HEK293 (cell line): Measurements from ENCODE around the gene INO80.

ENCODE experiments used
- ZNF785 ChIP-seq: fragments of 450-650 bp; formaldehyde crosslinking; IDR thresholded peaks from 2 replicates; pipeline ENCODE4 v1.5.1; 2016; ENCODE audit warnings: missing biosample characterization, missing genetic modification characterization
- TF ChIP-seq, protein P1 (sequence below): fragments of 450-650 bp; formaldehyde crosslinking; IDR thresholded peaks from 2 replicates; pipeline ENCODE4 v1.5.1; 2016; ENCODE audit warnings: missing biosample characterization, missing genetic modification characterization
- TF ChIP-seq, protein P2 (sequence below): fragments of 450-650 bp; formaldehyde crosslinking; IDR thresholded peaks from 2 replicates; pipeline ENCODE4 v1.5.1; 2016; ENCODE audit warnings: missing biosample characterization, missing genetic modification characterization

- TF ChIP-seq, protein P1, sequence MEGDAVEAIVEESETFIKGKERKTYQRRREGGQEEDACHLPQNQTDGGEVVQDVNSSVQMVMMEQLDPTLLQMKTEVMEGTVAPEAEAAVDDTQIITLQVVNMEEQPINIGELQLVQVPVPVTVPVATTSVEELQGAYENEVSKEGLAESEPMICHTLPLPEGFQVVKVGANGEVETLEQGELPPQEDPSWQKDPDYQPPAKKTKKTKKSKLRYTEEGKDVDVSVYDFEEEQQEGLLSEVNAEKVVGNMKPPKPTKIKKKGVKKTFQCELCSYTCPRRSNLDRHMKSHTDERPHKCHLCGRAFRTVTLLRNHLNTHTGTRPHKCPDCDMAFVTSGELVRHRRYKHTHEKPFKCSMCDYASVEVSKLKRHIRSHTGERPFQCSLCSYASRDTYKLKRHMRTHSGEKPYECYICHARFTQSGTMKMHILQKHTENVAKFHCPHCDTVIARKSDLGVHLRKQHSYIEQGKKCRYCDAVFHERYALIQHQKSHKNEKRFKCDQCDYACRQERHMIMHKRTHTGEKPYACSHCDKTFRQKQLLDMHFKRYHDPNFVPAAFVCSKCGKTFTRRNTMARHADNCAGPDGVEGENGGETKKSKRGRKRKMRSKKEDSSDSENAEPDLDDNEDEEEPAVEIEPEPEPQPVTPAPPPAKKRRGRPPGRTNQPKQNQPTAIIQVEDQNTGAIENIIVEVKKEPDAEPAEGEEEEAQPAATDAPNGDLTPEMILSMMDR: no peak
- TF ChIP-seq ZNF785 (tag by site-specific recombination): no peak
- TF ChIP-seq, protein P2, sequence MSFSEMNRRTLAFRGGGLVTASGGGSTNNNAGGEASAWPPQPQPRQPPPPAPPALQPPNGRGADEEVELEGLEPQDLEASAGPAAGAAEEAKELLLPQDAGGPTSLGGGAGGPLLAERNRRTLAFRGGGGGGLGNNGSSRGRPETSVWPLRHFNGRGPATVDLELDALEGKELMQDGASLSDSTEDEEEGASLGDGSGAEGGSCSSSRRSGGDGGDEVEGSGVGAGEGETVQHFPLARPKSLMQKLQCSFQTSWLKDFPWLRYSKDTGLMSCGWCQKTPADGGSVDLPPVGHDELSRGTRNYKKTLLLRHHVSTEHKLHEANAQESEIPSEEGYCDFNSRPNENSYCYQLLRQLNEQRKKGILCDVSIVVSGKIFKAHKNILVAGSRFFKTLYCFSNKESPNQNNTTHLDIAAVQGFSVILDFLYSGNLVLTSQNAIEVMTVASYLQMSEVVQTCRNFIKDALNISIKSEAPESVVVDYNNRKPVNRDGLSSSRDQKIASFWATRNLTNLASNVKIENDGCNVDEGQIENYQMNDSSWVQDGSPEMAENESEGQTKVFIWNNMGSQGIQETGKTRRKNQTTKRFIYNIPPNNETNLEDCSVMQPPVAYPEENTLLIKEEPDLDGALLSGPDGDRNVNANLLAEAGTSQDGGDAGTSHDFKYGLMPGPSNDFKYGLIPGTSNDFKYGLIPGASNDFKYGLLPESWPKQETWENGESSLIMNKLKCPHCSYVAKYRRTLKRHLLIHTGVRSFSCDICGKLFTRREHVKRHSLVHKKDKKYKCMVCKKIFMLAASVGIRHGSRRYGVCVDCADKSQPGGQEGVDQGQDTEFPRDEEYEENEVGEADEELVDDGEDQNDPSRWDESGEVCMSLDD: no peak
Observed at GRCh38 chr15:41139619-41140018, 23.5 kb upstream of the INO80 start.
